ENCODE measurements around the gene ZDHHC12. TPM values are rescaled to one million over a fixed set of nuclear protein-coding genes. Genes with fewer than 3 reads are reported as not detected.

ZDHHC12 gene
- total and polyA plus RNA-seq, 4 donors, result 22.6 to 103 (median 63.4) TPM

- H3K36me3 ChIP-seq (ENCODE audit: control insufficient read depth in 4 of 4, insufficient read depth in 4 of 4, low read length in 4 of 4), result peaks cover 0 to 28% (median 8%) of the 10 kb centered on the region in 4 donors
- no peak overlapping the region for H3K27ac ChIP-seq (ENCODE audit: low read depth in 1 of 2, low read length in 1 of 2)
- no peaks in the 10 kb centered on the region for H3K9me3 ChIP-seq (ENCODE audit: control insufficient read depth in 4 of 4, insufficient read depth in 3 of 4, low read length in 3 of 4)
- ATAC-seq (ENCODE audit: insufficient read depth, low FRiP score) (no peak), DNase-seq (peak in 1 of 3 donors; percentile 7)
- no peaks in the 10 kb centered on the region for H3K4me1 ChIP-seq (ENCODE audit: control insufficient read depth in 5 of 5, insufficient read depth in 5 of 5, low read length in 5 of 5)
- H3K27me3 ChIP-seq (ENCODE audit: control insufficient read depth in 3 of 3, insufficient read depth in 3 of 3, low read length in 2 of 3), result no peaks in the 10 kb centered on the region
- no peak overlapping the region for H3K4me3 ChIP-seq
- TF ChIP-seq CTCF (IDR thresholded peaks at IDR 0.05; ENCODE audit: control extremely low read depth, extremely low read depth), result no peak
- H3K9ac ChIP-seq (ENCODE audit: insufficient read depth in 1 of 2, low read length in 2 of 2), result no peak overlapping the region
- 83 to 84% methylated on average over 2 of the region's 2 CpGs for WGBS, 2 donors
These were observed 11.4 kb upstream of the ZDHHC12 start for GRCh38 chr9:128735373-128735772.

GRCh38 chr9:128733256-128733655 is 9.3 kb upstream of the ZDHHC12 start:
- TF ChIP-seq CTCF (IDR thresholded peaks at IDR 0.05; ENCODE audit: control extremely low read depth, extremely low read depth), result peak; percentile 17
- no peaks in the 10 kb centered on the region for H3K27me3 ChIP-seq (ENCODE audit: control insufficient read depth in 3 of 3, insufficient read depth in 3 of 3, low read length in 2 of 3)
- H3K9me3 ChIP-seq (ENCODE audit: control insufficient read depth in 4 of 4, insufficient read depth in 3 of 4, low read length in 3 of 4), result no peaks in the 10 kb centered on the region
- no peaks in the 10 kb centered on the region for H3K4me1 ChIP-seq (ENCODE audit: control insufficient read depth in 5 of 5, insufficient read depth in 5 of 5, low read length in 5 of 5)
- H3K4me3 ChIP-seq, result no peak overlapping the region
- H3K9ac ChIP-seq (ENCODE audit: insufficient read depth in 1 of 2, low read length in 2 of 2), result peak overlapping the region; percentile 1 to 12
- peak overlapping the region in 1 of 2 donors; percentile 46 for H3K27ac ChIP-seq (ENCODE audit: low read depth in 1 of 2, low read length in 1 of 2)
- WGBS, 2 donors, result 40 to 44% methylated on average over 9 of the region's 9 CpGs
- H3K36me3 ChIP-seq (ENCODE audit: control insufficient read depth in 4 of 4, insufficient read depth in 4 of 4, low read length in 4 of 4), result peaks cover 0 to 29% (median 7%) of the 10 kb centered on the region in 4 donors
- peak; percentile 85 for ATAC-seq (ENCODE audit: insufficient read depth, low FRiP score)
- DNase-seq, result peak; percentile 78 to 82 (median 80)

DNA sequence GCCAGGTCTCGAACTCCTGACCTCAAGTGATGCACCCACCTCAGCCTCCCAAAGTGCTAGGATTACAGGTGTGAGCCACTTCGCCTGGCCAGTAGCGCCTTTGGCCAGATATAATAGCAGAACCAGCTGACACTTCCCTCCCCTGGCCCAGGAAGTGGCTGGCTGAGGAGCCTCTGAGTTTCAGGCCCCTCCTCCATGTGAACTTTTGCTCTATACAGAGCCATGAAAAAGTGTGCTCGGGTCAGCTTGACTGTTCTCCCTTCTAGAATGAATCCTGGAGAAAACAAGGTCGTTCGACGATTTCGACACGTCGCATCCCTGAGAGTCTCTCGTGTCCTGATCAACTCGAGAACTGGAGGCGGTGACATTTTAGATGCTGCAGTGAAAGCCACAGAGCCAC is 8.6 kb upstream of the ZDHHC12 start:
- no peak for TF ChIP-seq CTCF (IDR thresholded peaks at IDR 0.05; ENCODE audit: control extremely low read depth, extremely low read depth)
- WGBS, 2 donors, result 89 to 92% methylated on average over 13 of the region's 13 CpGs
- H3K36me3 ChIP-seq (ENCODE audit: control insufficient read depth in 4 of 4, insufficient read depth in 4 of 4, low read length in 4 of 4), result peaks cover 0 to 29% (median 7%) of the 10 kb centered on the region in 4 donors

DNA sequence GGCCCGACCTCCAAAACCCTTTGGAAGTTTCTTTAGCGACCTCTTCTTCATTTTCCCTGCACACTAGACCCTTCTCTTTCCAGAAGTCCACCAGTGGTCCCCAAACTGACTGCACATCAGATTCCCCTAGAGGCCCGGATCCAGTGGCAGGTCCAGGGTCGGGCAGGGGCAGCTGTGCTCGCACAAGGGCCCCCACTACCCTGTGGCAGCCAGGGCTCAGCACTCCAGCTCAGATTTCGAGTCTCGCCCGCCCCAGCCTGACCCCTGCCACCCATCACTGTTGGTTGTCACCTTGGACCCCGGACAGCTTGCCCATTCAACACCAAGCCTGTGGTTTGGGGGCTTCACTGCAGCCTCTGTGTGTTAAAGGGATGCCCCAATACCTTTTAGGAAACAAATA is 7.8 kb upstream of the ZDHHC12 start:
- H3K4me1 ChIP-seq (ENCODE audit: control insufficient read depth in 5 of 5, insufficient read depth in 5 of 5, low read length in 5 of 5), result no peaks in the 10 kb centered on the region
- no peak overlapping the region for H3K4me3 ChIP-seq
- ATAC-seq (ENCODE audit: insufficient read depth, low FRiP score) (no peak), DNase-seq (no peak)
- H3K27me3 ChIP-seq (ENCODE audit: control insufficient read depth in 3 of 3, insufficient read depth in 3 of 3, low read length in 2 of 3), result no peaks in the 10 kb centered on the region
- H3K9me3 ChIP-seq (ENCODE audit: control insufficient read depth in 4 of 4, insufficient read depth in 3 of 4, low read length in 3 of 4), result no peaks in the 10 kb centered on the region
- TF ChIP-seq CTCF (IDR thresholded peaks at IDR 0.05; ENCODE audit: control extremely low read depth, extremely low read depth), result no peak
- no peak overlapping the region for H3K9ac ChIP-seq (ENCODE audit: insufficient read depth in 1 of 2, low read length in 2 of 2)
- no peak overlapping the region for H3K27ac ChIP-seq (ENCODE audit: low read depth in 1 of 2, low read length in 1 of 2)
- H3K36me3 ChIP-seq (ENCODE audit: control insufficient read depth in 4 of 4, insufficient read depth in 4 of 4, low read length in 4 of 4), result peaks cover 0 to 27% (median 7%) of the 10 kb centered on the region in 4 donors
- 82 to 89% methylated on average over 9 of the region's 9 CpGs for WGBS, 2 donors

More for the DNA sequence above, 8.6 kb upstream of the ZDHHC12 start:
- no peaks in the 10 kb centered on the region for H3K27me3 ChIP-seq (ENCODE audit: control insufficient read depth in 3 of 3, insufficient read depth in 3 of 3, low read length in 2 of 3)
- no peak for ATAC-seq (ENCODE audit: insufficient read depth, low FRiP score)
- no peaks in the 10 kb centered on the region for H3K9me3 ChIP-seq (ENCODE audit: control insufficient read depth in 4 of 4, insufficient read depth in 3 of 4, low read length in 3 of 4)
- no peak overlapping the region for H3K4me3 ChIP-seq
- no peaks in the 10 kb centered on the region for H3K4me1 ChIP-seq (ENCODE audit: control insufficient read depth in 5 of 5, insufficient read depth in 5 of 5, low read length in 5 of 5)
- no peak overlapping the region for H3K9ac ChIP-seq (ENCODE audit: insufficient read depth in 1 of 2, low read length in 2 of 2)
- no peak for DNase-seq
- H3K27ac ChIP-seq (ENCODE audit: low read depth in 1 of 2, low read length in 1 of 2), result no peak overlapping the region
